ENCODE measurements around the gene ATF5.
"Not testable (repeated sequence)": the region's sequence is repeated elsewhere in the genome, so short reads cannot be mapped to it uniquely, and the experiment has no call there.

Gene ATF5

GRCh38 chr19:49918089-49918488 is 10.9 kb upstream of the ATF5 start:
- no peak for DNase-seq
- in situ Hi-C loops (cut with HindIII; ENCODE audit: low pct_ligation_motif_present, low pct_unique_long_range_greater_than_20kb, low sequenced_read_pairs) = no loop called here

- in situ Hi-C loops (cut with HindIII; ENCODE audit: low pct_ligation_motif_present, low pct_unique_long_range_greater_than_20kb, low sequenced_read_pairs) = no loop called here
- no peak for DNase-seq
Observed at GRCh38 chr19:49920624-49921363, 8.2 kb upstream of the ATF5 start.

- in situ Hi-C loops (cut with HindIII; ENCODE audit: low pct_ligation_motif_present, low pct_unique_long_range_greater_than_20kb, low sequenced_read_pairs) = no loop called here
- DNase-seq = no peak
Observed at GRCh38 chr19:49921871-49922795, 6.9 kb upstream of the ATF5 start.

- in situ Hi-C loops (cut with HindIII; ENCODE audit: low pct_ligation_motif_present, low pct_unique_long_range_greater_than_20kb, low sequenced_read_pairs) = no loop called here
- no peak for DNase-seq
Observed at GRCh38 chr19:49923055-49924003, 5.7 kb upstream of the ATF5 start.

- in situ Hi-C loops (cut with HindIII; ENCODE audit: low pct_ligation_motif_present, low pct_unique_long_range_greater_than_20kb, low sequenced_read_pairs) = no loop called here
- no peak for DNase-seq
Observed at GRCh38 chr19:49924004-49924880, 4.8 kb upstream of the ATF5 start.

- DNase-seq; in situ Hi-C loops (cut with HindIII; ENCODE audit: low pct_ligation_motif_present, low pct_unique_long_range_greater_than_20kb, low sequenced_read_pairs): not testable (repeated sequence)
Observed at GRCh38 chr19:49924881-49925210, 4.2 kb upstream of the ATF5 start.

GRCh38 chr19:49925486-49925885 is 3.5 kb upstream of the ATF5 start:
- in situ Hi-C loops (cut with HindIII; ENCODE audit: low pct_ligation_motif_present, low pct_unique_long_range_greater_than_20kb, low sequenced_read_pairs) = no loop called here
- DNase-seq = no peak

GRCh38 chr19:49926515-49926914 is 2.5 kb upstream of the ATF5 start:
- DNase-seq = no peak
- in situ Hi-C loops (cut with HindIII; ENCODE audit: low pct_ligation_motif_present, low pct_unique_long_range_greater_than_20kb, low sequenced_read_pairs) = no loop called here

GRCh38 chr19:49927526-49928264 is 1.3 kb upstream of the ATF5 start:
- no peak for DNase-seq

GRCh38 chr19:49929611-49930482 is 842 bp downstream of the ATF5 start:
- DNase-seq = peak; percentile 91
- in situ Hi-C loops (cut with HindIII; ENCODE audit: low pct_ligation_motif_present, low pct_unique_long_range_greater_than_20kb, low sequenced_read_pairs) = no loop called here

More at GRCh38 chr19:49927526-49928264, 1.3 kb upstream of the ATF5 start:
- in situ Hi-C loops (cut with HindIII; ENCODE audit: low pct_ligation_motif_present, low pct_unique_long_range_greater_than_20kb, low sequenced_read_pairs) = no loop called here

GRCh38 chr19:49930483-49931011 is 1.5 kb downstream of the ATF5 start:
- no peak for DNase-seq
- in situ Hi-C loops (cut with HindIII; ENCODE audit: low pct_ligation_motif_present, low pct_unique_long_range_greater_than_20kb, low sequenced_read_pairs) = no loop called here

- in situ Hi-C loops (cut with HindIII; ENCODE audit: low pct_ligation_motif_present, low pct_unique_long_range_greater_than_20kb, low sequenced_read_pairs) = no loop called here
- no peak for DNase-seq
Observed at GRCh38 chr19:49931293-49932040, 2.5 kb downstream of the ATF5 start.

GRCh38 chr19:49932041-49932451 is 3.0 kb downstream of the ATF5 start:
- in situ Hi-C loops (cut with HindIII; ENCODE audit: low pct_ligation_motif_present, low pct_unique_long_range_greater_than_20kb, low sequenced_read_pairs) = no loop called here
- no peak for DNase-seq

GRCh38 chr19:49932731-49933131 is 3.7 kb downstream of the ATF5 start:
- DNase-seq = no peak
- in situ Hi-C loops (cut with HindIII; ENCODE audit: low pct_ligation_motif_present, low pct_unique_long_range_greater_than_20kb, low sequenced_read_pairs) = no loop called here

- DNase-seq = no peak
- in situ Hi-C loops (cut with HindIII; ENCODE audit: low pct_ligation_motif_present, low pct_unique_long_range_greater_than_20kb, low sequenced_read_pairs) = no loop called here
Observed at GRCh38 chr19:49933643-49934042, 4.6 kb downstream of the ATF5 start.

GRCh38 chr19:49936549-49936948 is 7.5 kb downstream of the ATF5 start:
- in situ Hi-C loops (cut with HindIII; ENCODE audit: low pct_ligation_motif_present, low pct_unique_long_range_greater_than_20kb, low sequenced_read_pairs) = no loop called here
- DNase-seq = no peak
